HCT116 (cell line): ENCODE data around the gene COG5. TPM values are rescaled to one million over a fixed set of nuclear protein-coding genes. Genes with fewer than 3 reads are reported as not detected.

Source experiments
- ATAC-seq: fragments of 200-7000 bp; cut with Tn5 transposase; 2 replicates; pipeline ENCODE4 v1.9.1; 2020; ENCODE audit warnings: mild to moderate bottlenecking, moderate library complexity
- BruUV-seq: library from RNA; stranded (reverse); fragments of 400-500 nt; replicated peaks from 2 replicates; lab custom pipeline; 2021; lab: Mats Ljungman, UMichigan
- CTCF ChIA-PET: fragments of 300-600 bp; sonication (Branson Sonifier 250); formaldehyde crosslinking; loops from one replicate; lab custom pipeline; 2021; ENCODE audit warnings: antibody characterized with exemption; lab: Charles Lee
- POLR2A ChIA-PET: fragments of 300-600, 350-600 bp; sonication (Branson Sonifier 250); formaldehyde crosslinking; loops from one replicate; lab custom pipeline; 2021; ENCODE audit warnings: antibody characterized with exemption; lab: Charles Lee
- RAD21 ChIA-PET, 2 experiments: fragments of 300-600 bp; sonication (Branson Sonifier 250); formaldehyde crosslinking; loops; one replicate each; lab custom pipeline; 2023; ENCODE audit warnings: low total read pairs in 2 of 2; ENCODE audit not compliant: uncharacterized antibody in 2 of 2, unreplicated experiment in 2 of 2, low non-redundant PET in 1 of 2; lab: Charles Lee
- DNase-seq: peaks from one replicate; pipeline ENCODE4 v3.0.0-alpha.2; 2010; ENCODE audit warnings: low read depth, low spot score
- H2AFZ ChIP-seq: fragments of 200-600 bp; shearing (Covaris generic), sonication (generic); 2 replicates; pipeline ENCODE4 v1.6.1; 2017; ENCODE audit warnings: low read depth, mixed run types, mixed read lengths, antibody characterized with exemption, low read length; ENCODE audit not compliant: poor library complexity, severe bottlenecking
- H3K27ac ChIP-seq: 2 replicates; pipeline ENCODE4 v1.5.1; 2012; ENCODE audit warnings: low read depth, low read length
- H3K27me3 ChIP-seq: fragments of 200-600 bp; sonication (generic); 2 replicates; pipeline ENCODE4 v1.6.1; 2016; ENCODE audit warnings: mixed run types, low read length, mixed read lengths; ENCODE audit not compliant: insufficient read depth
- H3K36me3 ChIP-seq, 2 experiments: fragments of 200-500 bp in 1 of 2; fragments of 200-600 bp in 1 of 2; sonication (Bioruptor generic) in 1 of 2; sonication (generic) in 1 of 2; 2 replicates each; pipeline versions ENCODE4 v1.5.1 to v1.6.1; 2014 to 2016; ENCODE audit warnings: low read length in 2 of 2, inconsistent platforms in 1 of 2, mixed read lengths in 1 of 2, mixed run types in 1 of 2; ENCODE audit not compliant: insufficient read depth in 2 of 2, control insufficient read depth in 1 of 2
- H3K4me1 ChIP-seq, 2 experiments: fragments of 200-600 bp in 1 of 2; sonication (generic) in 1 of 2; 2 replicates each; pipeline versions ENCODE4 v1.5.1 to v1.6.1; 2012 to 2017; ENCODE audit warnings: low read length in 2 of 2, inconsistent platforms in 1 of 2, mild to moderate bottlenecking in 1 of 2, mixed read lengths in 1 of 2, mixed run types in 1 of 2, moderate library complexity in 1 of 2; ENCODE audit not compliant: insufficient read depth in 2 of 2, control insufficient read depth in 1 of 2
- H3K4me2 ChIP-seq: fragments of 200-600 bp; sonication (generic); 2 replicates; pipeline ENCODE4 v1.6.1; 2017; ENCODE audit warnings: mixed run types, low read length, mixed read lengths
- H3K4me3 ChIP-seq, 2 experiments: fragments of 200-600 bp in 1 of 2; sonication (generic) in 1 of 2; replicated peaks in 1 of 2; 2 replicates each; pipeline ENCODE4 v1.5.1; 2011 to 2016; ENCODE audit warnings: low read length in 2 of 2, control low read depth in 1 of 2, low read depth in 1 of 2, mild to moderate bottlenecking in 1 of 2, mixed read lengths in 1 of 2, mixed run types in 1 of 2
- H3K79me2 ChIP-seq: fragments of 200-600 bp; sonication (generic); 2 replicates; pipeline ENCODE4 v1.6.1; 2017; ENCODE audit warnings: mild to moderate bottlenecking, mixed run types, low read length, moderate library complexity, mixed read lengths; ENCODE audit not compliant: insufficient read depth
- H3K9ac ChIP-seq: fragments of 200-600 bp; sonication (generic); 2 replicates; pipeline ENCODE4 v1.6.1; 2016; ENCODE audit warnings: low read length, mixed read lengths
- H3K9me2 ChIP-seq: fragments of 200-600 bp; sonication (generic), shearing (Covaris generic); 2 replicates; pipeline ENCODE4 v1.6.1; 2017; ENCODE audit warnings: mixed run types, mild to moderate bottlenecking, moderate library complexity; ENCODE audit not compliant: insufficient read depth
- H3K9me3 ChIP-seq, 2 experiments: fragments of 200-500 bp in 1 of 2; fragments of 200-600 bp in 1 of 2; sonication (Bioruptor generic) in 1 of 2; sonication (generic) in 1 of 2; 2 replicates each; pipeline ENCODE4 v1.6.1; 2014 to 2017; ENCODE audit warnings: low read length in 2 of 2, mixed read lengths in 2 of 2, inconsistent platforms in 1 of 2, low read depth in 1 of 2, mild to moderate bottlenecking in 1 of 2, mixed run types in 1 of 2, moderate library complexity in 1 of 2; ENCODE audit not compliant: control insufficient read depth in 1 of 2, insufficient read depth in 1 of 2
- H4K20me1 ChIP-seq: fragments of 200-600 bp; sonication (generic), shearing (Covaris generic); 2 replicates; pipeline ENCODE4 v1.6.1; 2017; ENCODE audit warnings: mixed run types, mild to moderate bottlenecking, moderate library complexity; ENCODE audit not compliant: insufficient read depth
- ATF3 ChIP-seq: IDR thresholded peaks from 2 replicates; pipeline ENCODE4 v1.6.1; 2012
- ELF1 ChIP-seq: IDR thresholded peaks from 2 replicates; pipeline ENCODE4 v1.6.1; 2012; ENCODE audit warnings: low read depth, borderline replicate concordance
- FOSL1 ChIP-seq: IDR thresholded peaks from 2 replicates; pipeline ENCODE4 v1.6.1; 2012; ENCODE audit warnings: low read depth
- POLR2A ChIP-seq: IDR thresholded peaks from 2 replicates; pipeline ENCODE4 v1.7.0; 2011; ENCODE audit warnings: borderline replicate concordance; ENCODE audit not compliant: insufficient read depth, insufficient read length; ENCODE audit errors: extremely low read depth
- POLR2AphosphoS5 ChIP-seq: IDR thresholded peaks from 2 replicates; pipeline ENCODE4 v1.6.1; 2011; ENCODE audit warnings: mild to moderate bottlenecking, low read depth, low read length, moderate library complexity
- SIN3A ChIP-seq: IDR thresholded peaks from 2 replicates; pipeline ENCODE4 v1.6.1; 2012; ENCODE audit warnings: low read depth
- SP1 ChIP-seq: IDR thresholded peaks from 2 replicates; pipeline ENCODE4 v1.6.1; 2012; ENCODE audit warnings: low read depth
- TCF7L2 ChIP-seq: IDR thresholded peaks from 2 replicates; pipeline ENCODE4 v1.7.0; 2011; ENCODE audit warnings: borderline replicate concordance, inconsistent platforms; ENCODE audit not compliant: insufficient read depth, insufficient read length; ENCODE audit errors: extremely low read depth
- YY1 ChIP-seq: IDR thresholded peaks from 2 replicates; pipeline ENCODE4 v1.6.1; 2011; ENCODE audit warnings: low read length, low read depth, moderate library complexity, mild to moderate bottlenecking; ENCODE audit not compliant: insufficient replicate concordance; ENCODE audit errors: extremely low read depth
- intact Hi-C: fragments of 100-400 bp; cut with micrococcal nuclease; formaldehyde crosslinking; loops from 2 replicates; pipeline ENCODE4 v1.10.0; 2022
- total RNA-seq: library from RNA; stranded (reverse); gene quantifications from one replicate; pipeline ENCODE4 v1.2.1, GENCODE V29; 2021; ENCODE audit not compliant: unreplicated experiment
- TF ChIP-seq, protein P1 (sequence below): IDR thresholded peaks from 2 replicates; pipeline ENCODE4 v1.6.1; 2012; ENCODE audit warnings: low read depth
- TF ChIP-seq, protein P2 (sequence below): IDR thresholded peaks from 2 replicates; pipeline ENCODE4 v1.6.1; 2012

COG5 gene
- total RNA-seq, 1 experiment from 2014 or later = 30.7 TPM

- intact Hi-C loops = no loop called here
- Histone ChIP-seq H3K9ac (no peak overlapping the region), H3K9me3 (no peaks in the 10 kb centered on the region), H4K20me1 (no peaks in the 10 kb centered on the region), H3K4me1 (no peaks in the 10 kb centered on the region), H3K9me2 (no peaks in the 10 kb centered on the region), H2AFZ (no peak overlapping the region), H3K36me3 (no peaks in the 10 kb centered on the region), H3K27ac (no peak overlapping the region), H3K4me3 (no peak overlapping the region), H3K4me2 (no peak overlapping the region), H3K27me3 (no peaks in the 10 kb centered on the region), H3K79me2 (no peaks in the 10 kb centered on the region)
- CTCF ChIA-PET = no interaction called here
- ATAC-seq (no peak), DNase-seq (no peak)
- no TSS peak for BruUV-seq
- TF ChIP-seq, protein P1, sequence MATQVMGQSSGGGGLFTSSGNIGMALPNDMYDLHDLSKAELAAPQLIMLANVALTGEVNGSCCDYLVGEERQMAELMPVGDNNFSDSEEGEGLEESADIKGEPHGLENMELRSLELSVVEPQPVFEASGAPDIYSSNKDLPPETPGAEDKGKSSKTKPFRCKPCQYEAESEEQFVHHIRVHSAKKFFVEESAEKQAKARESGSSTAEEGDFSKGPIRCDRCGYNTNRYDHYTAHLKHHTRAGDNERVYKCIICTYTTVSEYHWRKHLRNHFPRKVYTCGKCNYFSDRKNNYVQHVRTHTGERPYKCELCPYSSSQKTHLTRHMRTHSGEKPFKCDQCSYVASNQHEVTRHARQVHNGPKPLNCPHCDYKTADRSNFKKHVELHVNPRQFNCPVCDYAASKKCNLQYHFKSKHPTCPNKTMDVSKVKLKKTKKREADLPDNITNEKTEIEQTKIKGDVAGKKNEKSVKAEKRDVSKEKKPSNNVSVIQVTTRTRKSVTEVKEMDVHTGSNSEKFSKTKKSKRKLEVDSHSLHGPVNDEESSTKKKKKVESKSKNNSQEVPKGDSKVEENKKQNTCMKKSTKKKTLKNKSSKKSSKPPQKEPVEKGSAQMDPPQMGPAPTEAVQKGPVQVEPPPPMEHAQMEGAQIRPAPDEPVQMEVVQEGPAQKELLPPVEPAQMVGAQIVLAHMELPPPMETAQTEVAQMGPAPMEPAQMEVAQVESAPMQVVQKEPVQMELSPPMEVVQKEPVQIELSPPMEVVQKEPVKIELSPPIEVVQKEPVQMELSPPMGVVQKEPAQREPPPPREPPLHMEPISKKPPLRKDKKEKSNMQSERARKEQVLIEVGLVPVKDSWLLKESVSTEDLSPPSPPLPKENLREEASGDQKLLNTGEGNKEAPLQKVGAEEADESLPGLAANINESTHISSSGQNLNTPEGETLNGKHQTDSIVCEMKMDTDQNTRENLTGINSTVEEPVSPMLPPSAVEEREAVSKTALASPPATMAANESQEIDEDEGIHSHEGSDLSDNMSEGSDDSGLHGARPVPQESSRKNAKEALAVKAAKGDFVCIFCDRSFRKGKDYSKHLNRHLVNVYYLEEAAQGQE = no peak
- TF ChIP-seq POLR2AphosphoS5 = no peak
- POLR2A ChIA-PET = no interaction called here
- RAD21 ChIA-PET = no interaction called here
Observed at GRCh38 chr7:107613439-107613838, 49.7 kb upstream of the COG5 start.

GRCh38 chr7:107610323-107610722 lies 46.6 kb upstream of the COG5 start:
- RAD21 ChIA-PET = no interaction called here
- no peaks in the 10 kb centered on the region for H3K4me1 ChIP-seq
- H3K4me3 ChIP-seq = no peak overlapping the region
- H3K79me2 ChIP-seq = no peaks in the 10 kb centered on the region
- no peaks in the 10 kb centered on the region for H3K9me3 ChIP-seq
- ATAC-seq (no peak), DNase-seq (no peak)
- no peaks in the 10 kb centered on the region for H3K9me2 ChIP-seq
- no TSS peak for BruUV-seq
- H3K27ac ChIP-seq = no peak overlapping the region
- TF ChIP-seq, protein P2, sequence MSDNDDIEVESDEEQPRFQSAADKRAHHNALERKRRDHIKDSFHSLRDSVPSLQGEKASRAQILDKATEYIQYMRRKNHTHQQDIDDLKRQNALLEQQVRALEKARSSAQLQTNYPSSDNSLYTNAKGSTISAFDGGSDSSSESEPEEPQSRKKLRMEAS = no peak
- TF ChIP-seq FOSL1 = no peak
- TF ChIP-seq SP1 = no peak
- no peak for TF ChIP-seq POLR2A
- TF ChIP-seq, protein P1 = no peak
- TF ChIP-seq YY1 = no peak
- no peak for TF ChIP-seq ATF3
- TF ChIP-seq ELF1 = no peak
- TF ChIP-seq TCF7L2 = no peak
- TF ChIP-seq SIN3A = no peak
- no peak overlapping the region for H3K4me2 ChIP-seq
- CTCF ChIA-PET = no interaction called here
- no peak overlapping the region for H3K9ac ChIP-seq
- H2AFZ ChIP-seq = no peak overlapping the region
- H4K20me1 ChIP-seq = no peaks in the 10 kb centered on the region
- no peaks in the 10 kb centered on the region for H3K36me3 ChIP-seq
- POLR2A ChIA-PET = no interaction called here
- intact Hi-C loops = no loop called here
- H3K27me3 ChIP-seq = no peaks in the 10 kb centered on the region
